Uterus (tissue), 4 donors: ENCODE data around the gene GNAO1. TPM values are rescaled to one million over a fixed set of nuclear protein-coding genes. Genes with fewer than 3 reads are reported as not detected.

Experiments
- DNase-seq, 2 donors: peaks; one replicate each; pipeline ENCODE4 v3.0.0-alpha.2; 2019 to 2020
- H3K27ac ChIP-seq, 2 donors: fragments of 200-600 bp; sonication (generic); 1 replicate in 1 of 2; 2 replicates in 1 of 2; pipeline ENCODE4 v1.5.1; 2016 to 2018
- H3K27me3 ChIP-seq, 2 donors: fragments of 200-600 bp; sonication (generic); one replicate each; pipeline ENCODE4 v1.5.1; 2018 to 2019; ENCODE audit warnings: control low read depth in 1 of 2
- H3K36me3 ChIP-seq, 2 donors: fragments of 200-600 bp; sonication (generic); one replicate each; pipeline ENCODE4 v1.5.1; 2019; ENCODE audit warnings: control low read depth in 1 of 2
- H3K4me1 ChIP-seq, 2 donors: fragments of 200-600 bp; sonication (generic); one replicate each; pipeline ENCODE4 v1.5.1; 2018 to 2019; ENCODE audit warnings: control low read depth in 1 of 2
- H3K4me3 ChIP-seq, 2 donors: fragments of 200-600 bp; sonication (generic); 1 replicate in 1 of 2; 2 replicates in 1 of 2; pipeline ENCODE4 v1.5.1; 2018 to 2019; ENCODE audit warnings: mild to moderate bottlenecking in 1 of 2
- H3K9me3 ChIP-seq, 2 donors: fragments of 200-600 bp; sonication (generic); one replicate each; pipeline ENCODE4 v1.5.1; 2019; ENCODE audit warnings: control low read depth in 1 of 2
- CTCF ChIP-seq, 4 experiments: fragments of 200-600 bp in 2 of 4; fragments of 450-650 bp in 2 of 4; sonication (generic) in 2 of 4; IDR thresholded peaks; one replicate each; pipeline ENCODE4 v1.5.1; 2016 to 2019; ENCODE audit warnings: antibody characterized with exemption in 4 of 4, mild to moderate bottlenecking in 2 of 4, moderate library complexity in 1 of 4
- POLR2A ChIP-seq, 2 donors: fragments of 450-650 bp; IDR thresholded peaks; one replicate each; pipeline ENCODE4 v1.6.1; 2016; ENCODE audit warnings: antibody characterized with exemption in 2 of 2, mild to moderate bottlenecking in 1 of 2, moderate library complexity in 1 of 2
- intact Hi-C: fragments of 100-400 bp; cut with DNase I; formaldehyde crosslinking; loops from one replicate; pipeline ENCODE4 v1.15.1; 2023; ENCODE audit warnings: low total_unique reads
- total RNA-seq, 4 donors: library from RNA; depleted of rRNA in 3 of 4; stranded (reverse); fragments of >200 nt in 3 of 4; gene quantifications; one replicate each; pipeline versions ENCODE4 v1.1.0 to v1.2.4, GENCODE V29; 2014 to 2023
- donor health status: DM: yes; HTN: yes; CAD: no.

The GNAO1 gene
- total RNA-seq, 4 donors from 2014 or later: 0.26 to 7.2 (median 1.6) TPM; not detected in 1

DNA sequence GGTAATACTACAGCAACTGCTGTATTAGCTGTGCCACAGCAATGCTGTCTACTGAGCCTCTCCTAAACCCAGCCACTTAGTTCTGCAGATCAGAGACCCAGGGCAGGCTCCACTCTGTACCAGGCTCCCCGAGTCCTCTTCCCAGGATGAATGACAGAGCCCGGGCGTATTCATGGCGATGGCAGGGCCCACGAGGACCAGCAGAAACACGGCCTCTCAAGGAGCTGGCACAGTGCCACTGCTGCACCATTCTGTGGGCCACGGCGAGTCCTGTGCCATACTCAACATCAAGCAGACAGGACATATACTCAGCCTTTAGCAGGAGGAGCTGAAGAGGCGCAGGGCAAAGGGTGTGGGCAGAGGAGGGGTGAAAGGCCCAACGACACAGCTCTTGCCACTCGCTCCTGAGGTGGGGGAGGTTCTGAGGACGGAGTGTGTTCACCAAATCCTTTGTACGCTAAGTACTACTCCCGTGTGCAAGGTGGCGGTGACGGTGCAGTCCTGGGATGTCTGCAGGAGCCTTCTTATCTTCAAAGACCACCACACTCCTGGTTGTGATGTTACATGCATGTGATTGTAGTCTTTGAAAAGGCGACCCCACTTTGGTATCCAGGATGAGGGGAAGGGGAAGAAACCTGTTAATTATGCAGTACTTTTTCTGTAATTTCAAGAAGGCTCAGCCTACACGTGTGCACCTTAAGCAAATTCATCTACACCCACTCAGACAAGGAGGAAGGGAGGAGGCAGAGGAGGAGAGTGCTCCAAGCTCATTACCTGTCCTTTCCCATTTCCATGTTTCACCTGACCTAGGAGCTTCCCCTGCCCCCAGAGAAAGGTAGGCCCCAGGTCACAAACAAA, 136.0 kb downstream of the GNAO1 start:
- no peak overlapping the region for H3K27ac ChIP-seq
- no peak overlapping the region for H3K4me3 ChIP-seq
- no peaks in the 10 kb centered on the region for H3K4me1 ChIP-seq
- intact Hi-C loops: loop anchor here (10.0 kb wide), 1 partner anchor 382 kb away; no protein-coding TSS in a partner anchor
- no peak for DNase-seq
- no peaks in the 10 kb centered on the region for H3K9me3 ChIP-seq
- no peaks in the 10 kb centered on the region for H3K36me3 ChIP-seq
- no peaks in the 10 kb centered on the region for H3K27me3 ChIP-seq
- TF ChIP-seq POLR2A (IDR thresholded peaks at IDR 0.05) (no peak), CTCF (IDR thresholded peaks at IDR 0.05) (no peak)

GRCh38 chr16:56327929-56328258, 136.6 kb downstream of the GNAO1 start:
- Histone ChIP-seq H3K27ac (no peak overlapping the region), H3K36me3 (no peaks in the 10 kb centered on the region), H3K27me3 (no peaks in the 10 kb centered on the region), H3K4me1 (no peaks in the 10 kb centered on the region), H3K4me3 (no peak overlapping the region), H3K9me3 (no peaks in the 10 kb centered on the region)
- TF ChIP-seq CTCF (IDR thresholded peaks at IDR 0.05) (no peak), POLR2A (IDR thresholded peaks at IDR 0.05) (no peak)
- no peak for DNase-seq
- intact Hi-C loops: loop anchor here (10.0 kb wide), 1 partner anchor 383 kb away; no protein-coding TSS in a partner anchor

DNA sequence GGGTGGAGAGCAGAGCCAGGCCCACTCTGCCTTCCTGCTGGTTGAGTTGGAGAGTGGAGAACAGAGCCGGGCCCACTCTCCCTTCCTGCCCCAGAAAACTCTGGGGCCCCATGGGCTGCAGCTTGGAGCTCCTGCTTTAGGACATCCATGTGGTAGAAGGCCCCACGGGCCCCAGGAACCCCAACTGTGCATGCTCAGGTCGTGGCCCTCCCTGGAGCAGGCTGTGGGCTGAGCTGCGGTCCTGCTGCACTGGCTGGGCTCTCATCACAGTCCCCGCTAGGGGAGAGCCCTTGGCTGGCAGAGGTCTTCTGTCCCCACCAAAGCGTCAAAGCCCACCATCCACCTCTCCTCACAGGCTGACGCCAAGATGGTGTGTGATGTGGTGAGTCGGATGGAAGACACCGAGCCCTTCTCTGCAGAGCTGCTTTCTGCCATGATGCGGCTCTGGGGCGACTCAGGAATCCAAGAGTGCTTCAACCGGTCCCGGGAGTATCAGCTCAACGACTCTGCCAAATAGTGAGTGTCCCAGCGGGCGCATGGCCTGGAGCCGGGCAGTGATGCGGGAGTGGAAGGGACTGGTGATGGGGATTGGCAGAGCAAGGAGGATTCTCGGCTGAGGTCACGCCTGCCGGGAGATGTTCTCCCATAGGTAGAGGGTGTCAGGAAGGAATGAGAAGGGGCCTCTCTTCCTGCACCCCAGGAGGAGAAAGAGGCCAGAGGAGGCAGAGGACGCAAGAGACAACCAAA, 137.2 kb downstream of the GNAO1 start:
- H3K27ac ChIP-seq: no peak overlapping the region
- H3K4me3 ChIP-seq: no peak overlapping the region
- no peaks in the 10 kb centered on the region for H3K9me3 ChIP-seq
- no peaks in the 10 kb centered on the region for H3K4me1 ChIP-seq
- intact Hi-C loops: loop anchor here (10.0 kb wide), 1 partner anchor 384 kb away; no protein-coding TSS in a partner anchor
- DNase-seq: no peak
- H3K36me3 ChIP-seq: no peaks in the 10 kb centered on the region
- H3K27me3 ChIP-seq: no peaks in the 10 kb centered on the region
- no peak for TF ChIP-seq POLR2A (IDR thresholded peaks at IDR 0.05)
- TF ChIP-seq CTCF (IDR thresholded peaks at IDR 0.05): no peak

- Histone ChIP-seq H3K27ac (no peak overlapping the region), H3K27me3 (no peaks in the 10 kb centered on the region), H3K4me1 (no peaks in the 10 kb centered on the region), H3K36me3 (no peaks in the 10 kb centered on the region), H3K4me3 (no peak overlapping the region), H3K9me3 (no peaks in the 10 kb centered on the region)
- TF ChIP-seq POLR2A (IDR thresholded peaks at IDR 0.05) (no peak), CTCF (IDR thresholded peaks at IDR 0.05) (no peak)
- intact Hi-C loops: loop anchor here (10.0 kb wide), 1 partner anchor 385 kb away; no protein-coding TSS in a partner anchor
- no peak for DNase-seq
Measured at GRCh38 chr16:56329887-56330286, 138.6 kb downstream of the GNAO1 start.

- H3K4me1 ChIP-seq: no peaks in the 10 kb centered on the region
- no peaks in the 10 kb centered on the region for H3K9me3 ChIP-seq
- H3K4me3 ChIP-seq: no peak overlapping the region
- intact Hi-C loops: no loop called here
- H3K36me3 ChIP-seq: no peaks in the 10 kb centered on the region
- H3K27ac ChIP-seq: no peak overlapping the region
- TF ChIP-seq CTCF (IDR thresholded peaks at IDR 0.05): no peak
- no peak for TF ChIP-seq POLR2A (IDR thresholded peaks at IDR 0.05)
- no peak for DNase-seq
- no peaks in the 10 kb centered on the region for H3K27me3 ChIP-seq
Measured at GRCh38 chr16:56330476-56330875, 139.2 kb downstream of the GNAO1 start.
